Bronchial epithelial cell (primary cell): ENCODE results near the gene ANXA6. TPM values are rescaled to one million over a fixed set of nuclear protein-coding genes. Genes with fewer than 3 reads are reported as not detected.

Source experiments
- DNase-seq: peaks from one replicate; pipeline ENCODE4 v3.0.0-alpha.2; 2010; ENCODE audit warnings: low read depth
- FAIRE-seq: peaks from 2 replicates; lab custom pipeline; 2011; peaks lifted over from hg19 to GRCh38; lab: Jason Lieb, UNC
- H3K27me3 ChIP-seq: 2 replicates; pipeline ENCODE4 v1.5.1; 2011; ENCODE audit warnings: low read length; ENCODE audit not compliant: control insufficient read depth, insufficient read depth
- H3K36me3 ChIP-seq: 2 replicates; pipeline ENCODE4 v1.5.1; 2011; ENCODE audit warnings: low read length; ENCODE audit not compliant: control insufficient read depth, insufficient read depth
- H3K4me3 ChIP-seq: 2 replicates; pipeline ENCODE4 v1.5.1; 2011; ENCODE audit warnings: mild to moderate bottlenecking, low read depth, low read length, control low read depth
- total RNA-seq: library from RNA; depleted of rRNA; stranded (reverse); fragments of >200 nt; gene quantifications from 2 replicates; pipeline ENCODE4 v1.2.1, GENCODE V29; 2014
- TF ChIP-seq, protein P1 (sequence below): IDR thresholded peaks from 2 replicates; pipeline ENCODE4 v1.5.1; 2011; ENCODE audit warnings: mild to moderate bottlenecking, moderate library complexity, low read length, control low read depth, inconsistent platforms; ENCODE audit not compliant: insufficient read depth, severe bottlenecking

The ANXA6 gene
- total RNA-seq, 1 donor from 2014 or later: 11.3 TPM

DNA sequence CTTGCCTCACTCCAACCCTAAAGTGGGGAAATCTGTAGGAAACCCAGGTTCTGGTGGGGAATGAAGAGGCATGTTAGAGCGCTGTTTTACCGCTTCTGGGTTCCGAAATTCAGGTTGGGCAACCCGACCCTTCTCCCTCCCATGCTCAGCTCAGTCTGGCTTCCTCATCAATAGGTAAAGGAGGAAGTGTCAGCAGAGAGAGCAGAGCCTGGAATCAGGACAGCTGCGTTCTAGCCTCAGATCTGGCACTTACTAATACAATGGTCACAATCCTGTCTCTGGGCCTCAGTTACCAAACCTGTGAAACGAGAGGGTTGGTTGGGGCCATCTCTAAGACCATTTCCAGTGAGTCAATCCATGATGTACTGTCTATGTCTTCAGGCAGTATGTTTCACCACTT, 60.5 kb downstream of the ANXA6 start:
- no peak overlapping the region for H3K4me3 ChIP-seq
- TF ChIP-seq, protein P1, sequence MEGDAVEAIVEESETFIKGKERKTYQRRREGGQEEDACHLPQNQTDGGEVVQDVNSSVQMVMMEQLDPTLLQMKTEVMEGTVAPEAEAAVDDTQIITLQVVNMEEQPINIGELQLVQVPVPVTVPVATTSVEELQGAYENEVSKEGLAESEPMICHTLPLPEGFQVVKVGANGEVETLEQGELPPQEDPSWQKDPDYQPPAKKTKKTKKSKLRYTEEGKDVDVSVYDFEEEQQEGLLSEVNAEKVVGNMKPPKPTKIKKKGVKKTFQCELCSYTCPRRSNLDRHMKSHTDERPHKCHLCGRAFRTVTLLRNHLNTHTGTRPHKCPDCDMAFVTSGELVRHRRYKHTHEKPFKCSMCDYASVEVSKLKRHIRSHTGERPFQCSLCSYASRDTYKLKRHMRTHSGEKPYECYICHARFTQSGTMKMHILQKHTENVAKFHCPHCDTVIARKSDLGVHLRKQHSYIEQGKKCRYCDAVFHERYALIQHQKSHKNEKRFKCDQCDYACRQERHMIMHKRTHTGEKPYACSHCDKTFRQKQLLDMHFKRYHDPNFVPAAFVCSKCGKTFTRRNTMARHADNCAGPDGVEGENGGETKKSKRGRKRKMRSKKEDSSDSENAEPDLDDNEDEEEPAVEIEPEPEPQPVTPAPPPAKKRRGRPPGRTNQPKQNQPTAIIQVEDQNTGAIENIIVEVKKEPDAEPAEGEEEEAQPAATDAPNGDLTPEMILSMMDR: no peak
- H3K27me3 ChIP-seq: no peaks in the 10 kb centered on the region
- no peaks in the 10 kb centered on the region for H3K36me3 ChIP-seq
- FAIRE-seq: no peak
- peak; percentile 37 for DNase-seq

DNA sequence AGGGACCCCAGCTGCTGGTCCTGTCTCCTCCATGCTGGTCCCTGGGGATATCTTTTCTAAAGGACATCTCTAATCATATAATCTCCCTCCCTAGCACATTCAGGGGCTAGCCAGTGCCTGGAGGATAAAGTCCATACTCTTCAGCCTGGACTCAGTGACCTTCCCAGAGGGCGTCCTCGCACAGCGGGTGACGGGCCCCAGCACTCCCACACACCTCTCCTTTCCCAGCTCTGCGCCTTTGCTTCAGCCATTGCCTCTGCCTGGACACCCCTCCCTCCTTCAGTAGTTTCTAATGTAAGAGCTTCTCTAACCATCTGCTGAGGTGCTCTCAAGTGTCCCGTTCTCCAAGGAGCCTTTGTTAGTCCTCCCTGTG, 61.6 kb downstream of the ANXA6 start:
- DNase-seq (no peak), FAIRE-seq (no peak)
- TF ChIP-seq, protein P1: no peak
- Histone ChIP-seq H3K36me3 (no peaks in the 10 kb centered on the region), H3K4me3 (no peak overlapping the region), H3K27me3 (no peaks in the 10 kb centered on the region)

DNA sequence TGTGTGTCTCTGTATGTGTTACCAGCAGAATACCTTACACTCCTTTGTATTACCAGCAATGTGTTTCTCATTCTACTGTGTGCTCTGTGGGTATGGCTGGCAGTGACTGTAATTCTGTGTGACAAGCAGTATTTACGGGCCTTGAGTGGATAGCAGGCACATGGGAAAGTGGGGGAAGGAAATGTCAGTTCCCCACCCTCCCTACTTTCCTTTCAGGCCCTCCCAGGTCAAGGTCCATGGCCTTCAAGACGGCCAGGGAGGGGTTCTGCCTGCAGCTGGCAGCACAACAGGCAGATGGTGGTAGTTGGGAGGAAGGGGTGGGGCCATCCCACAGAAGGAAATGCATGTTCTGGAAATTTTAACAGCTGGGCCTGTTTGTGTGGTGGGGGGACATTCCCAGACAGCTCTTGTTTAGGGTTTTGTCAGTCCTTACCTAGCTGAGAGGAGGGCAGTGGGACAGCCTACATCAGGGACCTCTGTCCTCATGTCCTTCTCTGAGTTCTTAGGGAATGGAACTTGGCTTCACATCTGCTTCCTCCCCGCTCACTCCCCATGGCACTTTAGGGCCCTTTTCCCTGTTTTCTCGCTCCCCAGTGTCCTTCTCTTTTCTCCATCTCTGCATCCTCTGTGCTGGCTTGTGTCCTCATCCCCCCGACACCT, 62.1 kb downstream of the ANXA6 start:
- no peak for FAIRE-seq

DNA sequence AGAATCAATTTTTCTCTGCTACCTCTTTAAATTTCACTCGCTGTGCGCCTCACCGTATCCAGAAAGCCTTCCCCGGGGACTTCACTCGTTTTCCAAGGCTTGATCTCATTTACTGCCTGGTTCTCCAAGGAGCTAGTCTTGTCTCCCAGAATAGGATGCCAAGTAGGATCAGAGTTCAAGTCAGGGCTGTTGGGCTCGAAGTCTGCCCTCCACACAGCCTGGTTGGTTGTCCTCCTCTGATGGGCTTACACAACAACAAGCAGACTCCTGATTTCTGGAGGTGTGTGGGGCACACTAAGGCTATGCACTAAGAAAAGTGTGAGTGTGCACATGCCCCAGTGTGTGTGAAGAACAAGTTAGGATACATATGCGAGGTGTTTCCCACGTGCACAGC, 62.7 kb downstream of the ANXA6 start:
- H3K4me3 ChIP-seq: no peak overlapping the region
- no peak for FAIRE-seq
- TF ChIP-seq, protein P1: no peak
- no peaks in the 10 kb centered on the region for H3K36me3 ChIP-seq
- DNase-seq: no peak
- no peaks in the 10 kb centered on the region for H3K27me3 ChIP-seq

More for the DNA sequence above, 62.1 kb downstream of the ANXA6 start:
- H3K36me3 ChIP-seq: no peaks in the 10 kb centered on the region
- no peak overlapping the region for H3K4me3 ChIP-seq
- TF ChIP-seq, protein P1: no peak
- no peaks in the 10 kb centered on the region for H3K27me3 ChIP-seq
- DNase-seq: no peak

DNA sequence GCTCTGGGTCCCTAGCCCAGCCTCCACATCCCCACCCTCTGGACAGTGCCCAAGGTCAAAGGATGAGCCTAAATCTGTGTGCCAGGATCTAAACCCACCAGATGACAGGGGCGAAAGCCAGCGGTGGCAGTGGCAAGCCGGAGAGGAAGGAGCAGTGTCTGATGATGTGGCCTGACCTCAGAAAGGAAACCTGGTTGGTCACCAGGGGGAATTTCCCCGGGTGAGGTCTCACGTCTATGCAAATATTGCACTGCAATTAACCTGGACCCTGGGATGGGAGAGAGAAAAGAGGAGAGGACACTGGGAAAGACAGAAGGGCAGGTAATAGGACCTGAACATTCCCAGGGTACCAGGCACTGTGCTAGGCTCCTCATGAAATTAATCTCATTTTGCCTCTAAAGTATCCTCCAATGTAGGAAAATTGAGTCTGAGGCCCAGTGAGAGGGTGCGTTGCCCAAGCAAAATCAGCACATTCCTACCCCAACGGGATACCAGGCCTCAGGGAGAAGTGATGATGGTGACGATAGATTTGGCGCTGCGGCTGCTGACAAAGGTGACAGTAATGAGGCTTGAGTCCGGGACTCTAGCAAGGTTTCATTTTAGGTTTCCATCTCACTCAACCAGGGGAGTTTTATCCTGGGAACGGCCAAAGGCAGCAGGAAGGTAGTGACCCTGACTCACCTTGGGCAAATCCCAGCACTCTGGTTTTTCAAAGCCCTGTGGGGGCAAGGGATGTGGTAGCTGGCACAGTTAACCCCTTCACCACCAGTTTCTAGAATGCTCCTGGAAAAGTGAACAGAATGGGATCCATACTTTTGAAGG, 63.3 kb downstream of the ANXA6 start:
- TF ChIP-seq, protein P1: no peak
- Histone ChIP-seq H3K36me3 (no peaks in the 10 kb centered on the region), H3K27me3 (no peaks in the 10 kb centered on the region), H3K4me3 (no peak overlapping the region)
- DNase-seq (peak; percentile 63), FAIRE-seq (no peak)
